ENCODE measurements around the gene ZNF512. TPM values are rescaled to one million over a fixed set of nuclear protein-coding genes. Genes with fewer than 3 reads are reported as not detected.

The ZNF512 gene
- total RNA-seq, 1 experiment from 2014 or later = not detected

DNA sequence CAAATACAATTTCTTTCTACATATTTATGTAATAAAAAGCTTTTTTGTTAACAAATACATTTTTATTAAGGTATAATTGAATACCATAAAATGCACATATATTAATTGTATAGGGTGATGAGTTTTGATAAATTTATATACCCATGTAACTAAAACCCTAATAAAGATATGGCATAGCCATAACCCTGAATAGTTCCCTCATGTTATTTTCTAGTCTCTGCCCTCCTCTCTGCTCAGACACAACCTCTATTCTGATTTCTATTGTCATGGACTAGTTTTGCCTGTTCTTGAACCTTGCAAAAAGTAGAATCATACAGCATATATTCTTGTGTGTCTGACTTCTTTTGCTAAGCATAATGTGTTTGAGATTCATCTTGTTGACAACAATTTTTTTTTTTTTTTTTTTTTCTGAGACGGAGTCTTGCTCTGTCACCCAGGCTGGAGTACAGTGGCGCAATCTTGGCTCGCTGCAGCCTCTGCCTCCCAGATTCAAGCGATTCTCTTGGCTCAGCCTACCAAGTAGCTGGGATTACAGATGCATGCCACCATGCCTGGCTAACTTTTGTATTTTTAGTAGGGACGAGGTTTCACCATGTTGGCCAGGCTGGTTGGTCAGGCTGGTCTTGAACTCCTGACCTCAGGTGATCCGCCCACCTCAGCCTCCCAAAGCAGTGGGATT, 38.6 kb upstream of the ZNF512 start:
- Histone ChIP-seq H3K4me1 (ENCODE audit: insufficient read depth, low read length) (0 out of 2 replicates have a peak, but pooled peaks cover 2% of the 10 kb centered on the region), H3K27ac (ENCODE audit: low read length) (no peak overlapping the region), H3K36me3 (ENCODE audit: low read depth, low read length) (no peaks in the 10 kb centered on the region), H3K27me3 (ENCODE audit: low read length) (no peaks in the 10 kb centered on the region), H3K79me2 (ENCODE audit: low read length) (no peaks in the 10 kb centered on the region), H4K20me1 (ENCODE audit: low read length) (no peaks in the 10 kb centered on the region), H2AFZ (ENCODE audit: low read length) (no peak overlapping the region), H3F3A (ENCODE audit: low read length, unreplicated experiment) (no peaks in the 10 kb centered on the region), H3K9me2 (replicated peaks; ENCODE audit: low read length) (no peaks in the 10 kb centered on the region), H3K4me3 (ENCODE audit: low read length) (no peak overlapping the region), H3K9ac (ENCODE audit: low read length) (no peak overlapping the region), H3K4me2 (ENCODE audit: low read length) (no peak overlapping the region), H3K9me3 (ENCODE audit: low read length) (no peaks in the 10 kb centered on the region)
- CTCF ChIA-PET = no interaction called here
- DNase-seq (no peak), ATAC-seq (no peak)
- POLR2A ChIA-PET (ENCODE audit: unreplicated experiment) = no interaction called here
- intact Hi-C loops (cut with micrococcal nuclease) = no loop called here
- no TSS peak for BruUV-seq (replicated peaks)
- TF ChIP-seq EZH2phosphoT487 (IDR thresholded peaks at IDR 0.05; ENCODE audit: borderline replicate concordance, low read length) (no peak), CTCF (conservative IDR thresholded peaks at IDR 0.05; ENCODE audit: low read depth, low read length) (no peak), EZH2 (IDR thresholded peaks at IDR 0.05; ENCODE audit: low read length, unreplicated experiment) (no peak)

- CTCF ChIA-PET = no interaction called here
Observed at GRCh38 chr2:27545348-27546141, 37.3 kb upstream of the ZNF512 start.

More at GRCh38 chr2:27545348-27546141, 37.3 kb upstream of the ZNF512 start:
- Histone ChIP-seq H3K9ac (ENCODE audit: low read length) (no peak overlapping the region), H3K79me2 (ENCODE audit: low read length) (no peaks in the 10 kb centered on the region), H3K27me3 (ENCODE audit: low read length) (no peaks in the 10 kb centered on the region), H4K20me1 (ENCODE audit: low read length) (no peaks in the 10 kb centered on the region), H3K9me2 (replicated peaks; ENCODE audit: low read length) (no peaks in the 10 kb centered on the region), H3K27ac (ENCODE audit: low read length) (no peak overlapping the region), H3K36me3 (ENCODE audit: low read depth, low read length) (no peaks in the 10 kb centered on the region), H3F3A (ENCODE audit: low read length, unreplicated experiment) (no peaks in the 10 kb centered on the region), H3K9me3 (ENCODE audit: low read length) (no peaks in the 10 kb centered on the region), H3K4me1 (ENCODE audit: insufficient read depth, low read length) (peaks cover 13% of the 10 kb centered on the region), H2AFZ (ENCODE audit: low read length) (no peak overlapping the region), H3K4me2 (ENCODE audit: low read length) (no peak overlapping the region), H3K4me3 (ENCODE audit: low read length) (no peak overlapping the region)
- BruUV-seq (replicated peaks) = no TSS peak
- POLR2A ChIA-PET (ENCODE audit: unreplicated experiment) = no interaction called here
- ATAC-seq (peak; percentile 29; the same call in 1 of the 2 replicates), DNase-seq (peak; percentile 54)
- intact Hi-C loops (cut with micrococcal nuclease) = no loop called here
- TF ChIP-seq CTCF (conservative IDR thresholded peaks at IDR 0.05; ENCODE audit: low read depth, low read length) = no peak
- no peak for TF ChIP-seq EZH2 (IDR thresholded peaks at IDR 0.05; ENCODE audit: low read length, unreplicated experiment)
- no peak for TF ChIP-seq EZH2phosphoT487 (IDR thresholded peaks at IDR 0.05; ENCODE audit: borderline replicate concordance, low read length)
